BJ (cell line): ENCODE data around the gene TTYH1. TPM values are rescaled to one million over a fixed set of nuclear protein-coding genes. Genes with fewer than 3 reads are reported as not detected.

Experiments
- CTCF ChIA-PET: fragments of 350-600 bp; formaldehyde crosslinking; extraction: SDS; loops from one replicate; lab custom pipeline; 2021; ENCODE audit warnings: antibody characterized with exemption, inconsistent platforms; lab: Yijun Ruan, JAX
- POLR2A ChIA-PET: fragments of 300-600 bp; sonication (Branson Sonifier 250); formaldehyde crosslinking; extraction: SDS; loops from one replicate; lab custom pipeline; 2021; ENCODE audit warnings: antibody characterized with exemption; lab: Charles Lee
- DNase-seq: peaks from one replicate; pipeline ENCODE4 v3.0.0-alpha.2; 2011; ENCODE audit warnings: low read depth
- H3K27me3 ChIP-seq: 2 replicates; pipeline ENCODE4 v1.6.0; 2011; ENCODE audit warnings: low read length; ENCODE audit not compliant: control insufficient read depth, insufficient read depth
- H3K36me3 ChIP-seq: 2 replicates; pipeline ENCODE4 v1.5.1; 2011; ENCODE audit warnings: low read length; ENCODE audit not compliant: control insufficient read depth, insufficient read depth
- H3K4me3 ChIP-seq: 2 replicates; pipeline ENCODE4 v1.5.1; 2011; ENCODE audit warnings: low read depth, mild to moderate bottlenecking, control low read depth, low read length
- polyA plus RNA-seq: library from polyadenylated mRNA; depleted of rRNA; stranded (reverse); fragments of >200 nt; gene quantifications from 2 replicates; pipeline ENCODE4 v1.2.3, GENCODE V29; 2011
- TF ChIP-seq, protein P1 (sequence below): IDR thresholded peaks from 2 replicates; pipeline ENCODE4 v1.5.1; 2011; ENCODE audit warnings: low read depth, mild to moderate bottlenecking, control low read depth, inconsistent platforms, low read length, moderate library complexity; ENCODE audit not compliant: insufficient read depth

The TTYH1 gene
- polyA plus RNA-seq, 1 experiment = not detected

GRCh38 chr19:54433697-54434096 is 18.4 kb downstream of the TTYH1 start:
- CTCF ChIA-PET = interaction anchor here (1.3 kb wide), 1 partner anchor 43 kb away, joined by 3 read pairs; no protein-coding TSS in a partner anchor
- POLR2A ChIA-PET = interaction anchor here (0.6 kb wide), 1 partner anchor 261 kb away, joined by 7 read pairs; the partner anchor contains the start of gene TMC4
- Histone ChIP-seq H3K36me3 (no peaks in the 10 kb centered on the region; the same call in 1 of the 2 replicates), H3K27me3 (peaks cover 5% of the 10 kb centered on the region), H3K4me3 (no peak overlapping the region)
- DNase-seq = no peak
- TF ChIP-seq, protein P1, sequence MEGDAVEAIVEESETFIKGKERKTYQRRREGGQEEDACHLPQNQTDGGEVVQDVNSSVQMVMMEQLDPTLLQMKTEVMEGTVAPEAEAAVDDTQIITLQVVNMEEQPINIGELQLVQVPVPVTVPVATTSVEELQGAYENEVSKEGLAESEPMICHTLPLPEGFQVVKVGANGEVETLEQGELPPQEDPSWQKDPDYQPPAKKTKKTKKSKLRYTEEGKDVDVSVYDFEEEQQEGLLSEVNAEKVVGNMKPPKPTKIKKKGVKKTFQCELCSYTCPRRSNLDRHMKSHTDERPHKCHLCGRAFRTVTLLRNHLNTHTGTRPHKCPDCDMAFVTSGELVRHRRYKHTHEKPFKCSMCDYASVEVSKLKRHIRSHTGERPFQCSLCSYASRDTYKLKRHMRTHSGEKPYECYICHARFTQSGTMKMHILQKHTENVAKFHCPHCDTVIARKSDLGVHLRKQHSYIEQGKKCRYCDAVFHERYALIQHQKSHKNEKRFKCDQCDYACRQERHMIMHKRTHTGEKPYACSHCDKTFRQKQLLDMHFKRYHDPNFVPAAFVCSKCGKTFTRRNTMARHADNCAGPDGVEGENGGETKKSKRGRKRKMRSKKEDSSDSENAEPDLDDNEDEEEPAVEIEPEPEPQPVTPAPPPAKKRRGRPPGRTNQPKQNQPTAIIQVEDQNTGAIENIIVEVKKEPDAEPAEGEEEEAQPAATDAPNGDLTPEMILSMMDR = no peak

GRCh38 chr19:54434112-54434872 is 19.0 kb downstream of the TTYH1 start:
- H3K27me3 ChIP-seq = peaks cover 4% of the 10 kb centered on the region
- peaks cover 4% of the 10 kb centered on the region for H3K36me3 ChIP-seq
- ChIA-PET POLR2A (interaction anchor here (0.6 kb wide), 1 partner anchor 261 kb away, joined by 7 read pairs; the partner anchor contains the start of gene TMC4), CTCF (no interaction called here)
- H3K4me3 ChIP-seq = no peak overlapping the region
- TF ChIP-seq, protein P1 = no peak
- no peak for DNase-seq

DNA sequence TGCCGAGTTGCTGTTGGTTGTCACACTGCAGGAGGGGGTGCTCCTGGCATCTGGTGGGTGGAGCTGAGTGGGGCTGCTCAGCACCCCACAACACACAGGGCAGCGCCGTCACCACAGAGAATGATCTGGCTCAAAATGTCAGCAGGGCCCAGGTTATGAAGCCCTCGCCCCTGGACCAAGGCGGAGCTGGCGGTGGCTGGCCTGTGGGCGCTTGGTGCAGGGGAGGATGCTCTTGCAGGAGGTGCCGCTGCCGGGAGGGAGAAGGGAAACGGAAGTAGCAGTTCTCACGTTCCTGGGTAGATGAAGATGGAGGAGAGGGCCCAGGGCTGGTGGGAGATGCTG is 19.6 kb downstream of the TTYH1 start:
- POLR2A ChIA-PET = no interaction called here
- no peak for DNase-seq
- peaks cover 2% of the 10 kb centered on the region; the same call in 1 of the 2 replicates for H3K27me3 ChIP-seq
- TF ChIP-seq, protein P1 = no peak
- CTCF ChIA-PET = no interaction called here
- H3K36me3 ChIP-seq = peaks cover 4% of the 10 kb centered on the region
- no peak overlapping the region for H3K4me3 ChIP-seq

- Histone ChIP-seq H3K4me3 (no peak overlapping the region), H3K27me3 (peaks cover 2% of the 10 kb centered on the region; the same call in 1 of the 2 replicates), H3K36me3 (peaks cover 7% of the 10 kb centered on the region)
- CTCF ChIA-PET = no interaction called here
- TF ChIP-seq, protein P1 = no peak
- no peak for DNase-seq
- POLR2A ChIA-PET = no interaction called here
Observed at GRCh38 chr19:54435551-54436016, 20.3 kb downstream of the TTYH1 start.

- peaks cover under 1% of the 10 kb centered on the region; the same call in 1 of the 2 replicates for H3K27me3 ChIP-seq
- H3K36me3 ChIP-seq = peaks cover 7% of the 10 kb centered on the region
- no peak for DNase-seq
- TF ChIP-seq, protein P1 = no peak
- CTCF ChIA-PET = no interaction called here
- no peak overlapping the region for H3K4me3 ChIP-seq
- POLR2A ChIA-PET = no interaction called here
Observed at GRCh38 chr19:54436031-54436523, 20.8 kb downstream of the TTYH1 start.
